H9 (cell line): Measurements from ENCODE around the gene IFNL1. TPM values are rescaled to one million over a fixed set of nuclear protein-coding genes. Genes with fewer than 3 reads are reported as not detected.

ENCODE experiments used
- DNase-seq: peaks from one replicate; pipeline ENCODE4 v3.0.0-alpha.2; 2017
- H2AFZ ChIP-seq: one replicate; pipeline ENCODE4 v1.6.1; 2013; ENCODE audit warnings: mild to moderate bottlenecking, low read length, control low read depth, moderate library complexity
- H2AK5ac ChIP-seq: 2 replicates; pipeline ENCODE4 v1.6.1; 2013; ENCODE audit warnings: low read length, control low read depth, mixed read lengths; ENCODE audit not compliant: insufficient read length
- H2BK120ac ChIP-seq: one replicate; pipeline ENCODE4 v1.6.1; 2013; ENCODE audit warnings: low read depth, mild to moderate bottlenecking, low read length, control low read depth, inconsistent platforms; ENCODE audit not compliant: poor library complexity, severe bottlenecking
- H2BK12ac ChIP-seq: 2 replicates; pipeline ENCODE4 v1.6.1; 2013; ENCODE audit warnings: low read length, control low read depth, mixed read lengths, low read depth; ENCODE audit not compliant: insufficient read length
- H2BK15ac ChIP-seq: 2 replicates; pipeline ENCODE4 v1.6.1; 2013; ENCODE audit warnings: low read depth, low read length, control low read depth
- H2BK20ac ChIP-seq: one replicate; pipeline ENCODE4 v1.6.1; 2013; ENCODE audit warnings: low read depth, mild to moderate bottlenecking, low read length, control low read depth, inconsistent platforms; ENCODE audit not compliant: poor library complexity, severe bottlenecking
- H2BK5ac ChIP-seq: 2 replicates; pipeline ENCODE4 v1.6.1; 2013; ENCODE audit warnings: low read length, control low read depth, mixed read lengths; ENCODE audit not compliant: insufficient read length
- H3K14ac ChIP-seq: 2 replicates; pipeline ENCODE4 v1.6.1; 2013; ENCODE audit warnings: low read length, control low read depth; ENCODE audit not compliant: insufficient read depth
- H3K18ac ChIP-seq: 2 replicates; pipeline ENCODE4 v1.6.1; 2013; ENCODE audit warnings: low read depth, mild to moderate bottlenecking, mixed read lengths, low read length, control low read depth; ENCODE audit not compliant: insufficient read length
- H3K23ac ChIP-seq: 2 replicates; pipeline ENCODE4 v1.6.1; 2013; ENCODE audit warnings: low read length, control low read depth, mixed read lengths, low read depth; ENCODE audit not compliant: insufficient read length
- H3K23me2 ChIP-seq: 2 replicates; pipeline ENCODE4 v1.6.1; 2013; ENCODE audit warnings: low read depth, mild to moderate bottlenecking, mixed read lengths, low read length, control low read depth; ENCODE audit not compliant: insufficient read length, poor library complexity, severe bottlenecking
- H3K27ac ChIP-seq: 2 replicates; pipeline ENCODE4 v1.5.1; 2013; ENCODE audit warnings: low read length, control low read depth, mixed read lengths, low read depth; ENCODE audit not compliant: insufficient read length
- H3K27me3 ChIP-seq: 2 replicates; pipeline ENCODE4 v1.6.1; 2013; ENCODE audit warnings: low read length, control low read depth, inconsistent platforms; ENCODE audit not compliant: insufficient read depth
- H3K4ac ChIP-seq: 2 replicates; pipeline ENCODE4 v1.6.1; 2013; ENCODE audit warnings: low read depth, mild to moderate bottlenecking, control low read depth, inconsistent platforms, low read length, moderate library complexity
- H3K4me1 ChIP-seq: 2 replicates; pipeline ENCODE4 v1.6.1; 2013; ENCODE audit warnings: low read length, control low read depth, inconsistent platforms; ENCODE audit not compliant: insufficient read depth
- H3K4me2 ChIP-seq: 2 replicates; pipeline ENCODE4 v1.6.1; 2013; ENCODE audit warnings: low read length, control low read depth, mixed read lengths; ENCODE audit not compliant: insufficient read length, insufficient read depth
- H3K56ac ChIP-seq: 2 replicates; pipeline ENCODE4 v1.6.1; 2013; ENCODE audit warnings: low read depth, mild to moderate bottlenecking, mixed read lengths, low read length, control low read depth; ENCODE audit not compliant: insufficient read length
- H3K79me1 ChIP-seq: 2 replicates; pipeline ENCODE4 v1.6.1; 2013; ENCODE audit warnings: low read depth, mild to moderate bottlenecking, moderate library complexity, low read length, control low read depth, inconsistent platforms; ENCODE audit not compliant: insufficient read depth, poor library complexity, severe bottlenecking
- H3K79me2 ChIP-seq: 2 replicates; pipeline ENCODE4 v1.6.1; 2013; ENCODE audit warnings: low read length, control low read depth, inconsistent platforms; ENCODE audit not compliant: insufficient read depth
- H3K9ac ChIP-seq: 2 replicates; pipeline ENCODE4 v1.6.1; 2013; ENCODE audit warnings: low read length, control low read depth, mixed read lengths; ENCODE audit not compliant: insufficient read length; ENCODE audit errors: extremely low read depth
- H3K9me3 ChIP-seq: one replicate; pipeline ENCODE4 v1.6.1; 2013; ENCODE audit warnings: low read depth, low read length, inconsistent platforms; ENCODE audit not compliant: control insufficient read depth
- H3T11ph ChIP-seq: one replicate; pipeline ENCODE4 v1.6.1; 2013; ENCODE audit warnings: mild to moderate bottlenecking, low read length, control low read depth, inconsistent platforms
- H4K20me1 ChIP-seq: one replicate; pipeline ENCODE4 v1.6.1; 2013; ENCODE audit not compliant: control insufficient read depth, insufficient read length, insufficient read depth
- H4K5ac ChIP-seq: 2 replicates; pipeline ENCODE4 v1.6.1; 2013; ENCODE audit warnings: low read depth, mild to moderate bottlenecking, mixed read lengths, low read length, control low read depth; ENCODE audit not compliant: insufficient read length
- H4K8ac ChIP-seq: replicated peaks from 2 replicates; pipeline ENCODE4 v1.6.1; 2013; ENCODE audit warnings: low read length, control low read depth, mixed read lengths, low read depth; ENCODE audit not compliant: insufficient read length
- H4K91ac ChIP-seq: 2 replicates; pipeline ENCODE4 v1.6.1; 2013; ENCODE audit warnings: low read depth, mild to moderate bottlenecking, moderate library complexity, mixed read lengths, low read length, control low read depth; ENCODE audit not compliant: insufficient read length
- H3K27ac Mint-ChIP-seq, 3 experiments: 2 replicates in 2 of 3; 3 replicates in 1 of 3; pipeline ENCODE4 v1.8.0; 2020 to 2021; ENCODE audit warnings: mixed read lengths in 3 of 3, mild to moderate bottlenecking in 1 of 3, moderate library complexity in 1 of 3
- H3K27me3 Mint-ChIP-seq: 2 replicates; pipeline ENCODE4 v1.8.0; 2021; ENCODE audit warnings: low read depth, mild to moderate bottlenecking, moderate library complexity, mixed read lengths
- H3K36me3 Mint-ChIP-seq, 3 experiments: 2 replicates in 2 of 3; 3 replicates in 1 of 3; pipeline ENCODE4 v1.8.0; 2020 to 2021; ENCODE audit warnings: low read depth in 3 of 3, mixed read lengths in 3 of 3; ENCODE audit not compliant: insufficient read depth in 1 of 3
- H3K4me1 Mint-ChIP-seq, 2 experiments: 2 replicates each; pipeline ENCODE4 v1.8.0; 2020; ENCODE audit warnings: mixed read lengths in 2 of 2
- H3K4me3 Mint-ChIP-seq, 2 experiments: 2 replicates in 1 of 2; 3 replicates in 1 of 2; pipeline ENCODE4 v1.8.0; 2020 to 2021; ENCODE audit warnings: mild to moderate bottlenecking in 2 of 2, mixed read lengths in 2 of 2, moderate library complexity in 1 of 2
- H3K9me3 Mint-ChIP-seq, 2 experiments: 2 replicates in 1 of 2; 3 replicates in 1 of 2; pipeline ENCODE4 v1.8.0; 2020; ENCODE audit warnings: mild to moderate bottlenecking in 2 of 2, mixed read lengths in 2 of 2, moderate library complexity in 1 of 2
- CTCF ChIP-seq: fragments of 200-600 bp; sonication (generic); conservative IDR thresholded peaks from 3 replicates; pipeline ENCODE4 v1.8.0; 2021; ENCODE audit warnings: antibody characterized with exemption, mild to moderate bottlenecking
- WGBS: extraction: QIAGEN DNeasy Blood & Tissue Kit; methylation state at CpG from one replicate; pipeline ENCODE4 v1.1.7; 2013; ENCODE audit warnings: missing lambda C conversion rate, low lambda C conversion rate, mixed read lengths; ENCODE audit not compliant: insufficient read length; ENCODE audit errors: extremely low coverage; 5-methylcytosine and 5-hydroxymethylcytosine counted together
- total RNA-seq: library from RNA; stranded (reverse); gene quantifications from 2 replicates; pipeline ENCODE4 v1.2.1, GENCODE V29; 2021

Gene IFNL1
- total RNA-seq, 1 experiment from 2014 or later: not detected

- Histone ChIP-seq H4K8ac (no peak overlapping the region), H2AFZ (no peak overlapping the region), H4K91ac (no peak overlapping the region), H2BK12ac (no peak overlapping the region), H2BK15ac (no peak overlapping the region), H3K27ac (no peak overlapping the region), H3K18ac (no peak overlapping the region), H2BK120ac (no peak overlapping the region), H3K56ac (no peak overlapping the region), H3K23ac (no peak overlapping the region), H2BK20ac (no peak overlapping the region), H3K27me3 (peaks cover 28% of the 10 kb centered on the region; the same call in 1 of the 2 replicates), H3K4me1 (no peaks in the 10 kb centered on the region), H4K20me1 (no peaks in the 10 kb centered on the region), H3K79me2 (no peaks in the 10 kb centered on the region), H3K79me1 (no peaks in the 10 kb centered on the region), H3K14ac (no peak overlapping the region), H2AK5ac (no peak overlapping the region), H3K9ac (no peak overlapping the region), H3K23me2 (peaks cover 5% of the 10 kb centered on the region), H2BK5ac (no peak overlapping the region), H4K5ac (no peak overlapping the region), H3K4ac (no peak overlapping the region), H3K9me3 (no peaks in the 10 kb centered on the region), H3K4me2 (no peak overlapping the region), H3T11ph (no peak overlapping the region)
- TF ChIP-seq CTCF: no peak
- no peak overlapping the region for H3K4me3 Mint-ChIP-seq
- H3K27ac Mint-ChIP-seq: no peak overlapping the region
- no peaks in the 10 kb centered on the region for H3K36me3 Mint-ChIP-seq
- WGBS: no CpG with 5 or more reads among the region's 3 CpGs
- H3K4me1 Mint-ChIP-seq: peaks cover 0 to 2% of the 10 kb centered on the region in 2 experiments; a peak in 1 of 4 replicates
- H3K9me3 Mint-ChIP-seq: no peaks in the 10 kb centered on the region
- H3K27me3 Mint-ChIP-seq: peaks cover 95% of the 10 kb centered on the region
- DNase-seq: no peak
These were observed 43.7 kb upstream of the IFNL1 start for GRCh38 chr19:39252458-39252857.
